Tibial nerve (tissue), 4 donors: Measurements from ENCODE around the gene RHEX.

ENCODE experiments used
- CTCF ChIP-seq, 5 experiments: fragments of 200-600 bp in 3 of 5; fragments of 450-650 bp in 2 of 5; sonication (generic) in 3 of 5; IDR thresholded peaks; one replicate each; pipeline ENCODE4 v1.5.1; 2016 to 2019; ENCODE audit warnings: antibody characterized with exemption in 5 of 5, mild to moderate bottlenecking in 3 of 5, moderate library complexity in 2 of 5
- EP300 ChIP-seq, 2 donors: sonication (generic); formaldehyde crosslinking; IDR thresholded peaks; one replicate each; pipeline ENCODE4 v1.6.1; 2017; ENCODE audit warnings: antibody characterized with exemption in 2 of 2, mild to moderate bottlenecking in 1 of 2
- POLR2A ChIP-seq, 2 donors: fragments of 450-650 bp; IDR thresholded peaks; one replicate each; pipeline ENCODE4 v1.6.1; 2017; ENCODE audit warnings: antibody characterized with exemption in 2 of 2, mild to moderate bottlenecking in 2 of 2, moderate library complexity in 2 of 2

DNA sequence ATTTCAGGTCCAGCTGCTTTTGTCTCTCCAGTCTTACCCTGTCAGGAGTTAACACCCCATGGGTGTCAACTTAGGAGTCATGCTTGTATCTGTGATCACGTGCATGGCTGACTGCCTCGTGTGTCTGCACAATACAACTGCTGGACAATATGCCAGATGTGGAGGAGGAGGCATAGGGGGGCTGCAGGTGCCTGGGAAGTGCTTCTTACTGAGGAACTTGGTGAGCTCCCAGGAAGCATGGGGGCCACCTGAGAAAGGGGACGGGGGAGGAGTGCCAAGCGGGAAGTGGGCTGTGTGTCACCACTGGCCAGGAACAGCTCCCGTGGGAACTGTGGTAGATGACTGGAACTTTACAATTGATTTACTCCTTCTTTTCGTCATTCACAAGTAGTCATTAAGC is 9.5 kb downstream of the RHEX start:
- TF ChIP-seq POLR2A (IDR thresholded peaks at IDR 0.05) (no peak), CTCF (IDR thresholded peaks at IDR 0.05) (no peak), EP300 (IDR thresholded peaks at IDR 0.05) (no peak)
